ENCODE results near the gene PCSK2.

GRCh38 chr20:17503301-17504065 is 276.6 kb downstream of the PCSK2 start:
- TF ChIP-seq POLR2A (IDR thresholded peaks at IDR 0.05) (no peak), CTCF (IDR thresholded peaks at IDR 0.05) (no peak)

Measured in lower leg skin (tissue), 3 donors.